Liver (tissue), 3 donors: ENCODE data around the gene TFAP2A.

Source experiments
- ATF3 ChIP-seq: IDR thresholded peaks from 2 replicates; pipeline ENCODE4 v1.6.1; 2016; ENCODE audit warnings: antibody characterized with exemption
- GABPA ChIP-seq, 2 donors: IDR thresholded peaks in 1 of 2; conservative IDR thresholded peaks in 1 of 2; 2 replicates each; pipeline ENCODE4 v1.6.1; 2016; ENCODE audit warnings: antibody characterized with exemption in 2 of 2, mild to moderate bottlenecking in 1 of 2, moderate library complexity in 1 of 2
- HNF4A ChIP-seq, 2 donors: conservative IDR thresholded peaks; 2 replicates each; pipeline ENCODE4 v1.6.1; 2016; ENCODE audit warnings: antibody characterized with exemption in 2 of 2, mild to moderate bottlenecking in 2 of 2
- RAD21 ChIP-seq, 2 donors: IDR thresholded peaks; 2 replicates each; pipeline ENCODE4 v1.6.1; 2016; ENCODE audit warnings: antibody characterized with exemption in 2 of 2, mild to moderate bottlenecking in 2 of 2
- SP1 ChIP-seq: IDR thresholded peaks from 2 replicates; pipeline ENCODE4 v1.6.1; 2018; ENCODE audit warnings: antibody characterized with exemption, mild to moderate bottlenecking
- TAF1 ChIP-seq: conservative IDR thresholded peaks from 2 replicates; pipeline ENCODE4 v1.6.1; 2016; ENCODE audit warnings: antibody characterized with exemption, mild to moderate bottlenecking
- YY1 ChIP-seq: IDR thresholded peaks from 2 replicates; pipeline ENCODE4 v1.6.1; 2016; ENCODE audit warnings: antibody characterized with exemption, mild to moderate bottlenecking
- TF ChIP-seq, protein P1 (sequence below): fragments of 150-350 bp; IDR thresholded peaks from 2 replicates; pipeline ENCODE4 v1.5.1; 2017; ENCODE audit warnings: improper control_type of control experiment, low read depth, low read length; ENCODE audit not compliant: missing input control
- donor health status: healthy.
- donor health status: healthy.

DNA sequence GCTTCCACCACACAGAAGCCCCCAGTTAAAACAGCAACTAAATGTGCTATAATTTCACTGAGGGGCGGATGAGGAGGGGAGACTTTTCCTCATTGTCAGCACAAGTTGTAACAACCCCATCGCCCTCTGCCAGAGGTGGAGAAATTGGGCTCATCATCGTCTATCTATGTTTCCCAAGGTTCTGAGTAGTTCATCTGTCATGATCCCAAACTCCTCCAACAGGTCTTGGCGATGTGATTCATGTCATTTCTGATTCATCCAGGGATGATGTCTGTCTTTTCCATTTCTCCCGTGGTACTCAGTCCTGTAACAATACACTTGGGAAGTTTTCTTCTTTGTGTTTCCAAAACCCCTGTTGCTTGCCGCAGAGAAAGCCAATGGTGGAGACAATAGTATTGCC is 51.0 kb downstream of the TFAP2A start:
- TF ChIP-seq, protein P1, sequence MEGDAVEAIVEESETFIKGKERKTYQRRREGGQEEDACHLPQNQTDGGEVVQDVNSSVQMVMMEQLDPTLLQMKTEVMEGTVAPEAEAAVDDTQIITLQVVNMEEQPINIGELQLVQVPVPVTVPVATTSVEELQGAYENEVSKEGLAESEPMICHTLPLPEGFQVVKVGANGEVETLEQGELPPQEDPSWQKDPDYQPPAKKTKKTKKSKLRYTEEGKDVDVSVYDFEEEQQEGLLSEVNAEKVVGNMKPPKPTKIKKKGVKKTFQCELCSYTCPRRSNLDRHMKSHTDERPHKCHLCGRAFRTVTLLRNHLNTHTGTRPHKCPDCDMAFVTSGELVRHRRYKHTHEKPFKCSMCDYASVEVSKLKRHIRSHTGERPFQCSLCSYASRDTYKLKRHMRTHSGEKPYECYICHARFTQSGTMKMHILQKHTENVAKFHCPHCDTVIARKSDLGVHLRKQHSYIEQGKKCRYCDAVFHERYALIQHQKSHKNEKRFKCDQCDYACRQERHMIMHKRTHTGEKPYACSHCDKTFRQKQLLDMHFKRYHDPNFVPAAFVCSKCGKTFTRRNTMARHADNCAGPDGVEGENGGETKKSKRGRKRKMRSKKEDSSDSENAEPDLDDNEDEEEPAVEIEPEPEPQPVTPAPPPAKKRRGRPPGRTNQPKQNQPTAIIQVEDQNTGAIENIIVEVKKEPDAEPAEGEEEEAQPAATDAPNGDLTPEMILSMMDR = no peak
- TF ChIP-seq SP1 (no peak), YY1 (no peak), ATF3 (no peak), RAD21 (IDR thresholded peaks at IDR 0.05) (no peak), HNF4A (conservative IDR thresholded peaks at IDR 0.05) (no peak), TAF1 (no peak), GABPA (IDR thresholded peaks at IDR 0.05 in 1 of 2, conservative IDR thresholded peaks at IDR 0.05 in 1 of 2) (no peak)
